Lower leg skin (tissue), 3 donors: Measurements from ENCODE around the gene CTPS1.

Experiments
- POLR2A ChIP-seq, 2 donors: fragments of 450-650 bp; IDR thresholded peaks; one replicate each; pipeline ENCODE4 v1.6.1; 2016 to 2017; ENCODE audit warnings: antibody characterized with exemption in 2 of 2, mild to moderate bottlenecking in 1 of 2, moderate library complexity in 1 of 2
- TF ChIP-seq, protein P1 (sequence below), 3 donors: fragments of 450-650 bp; IDR thresholded peaks; one replicate each; pipeline ENCODE4 v1.5.1; 2016; ENCODE audit warnings: antibody characterized with exemption in 3 of 3, mild to moderate bottlenecking in 3 of 3, moderate library complexity in 2 of 3

DNA sequence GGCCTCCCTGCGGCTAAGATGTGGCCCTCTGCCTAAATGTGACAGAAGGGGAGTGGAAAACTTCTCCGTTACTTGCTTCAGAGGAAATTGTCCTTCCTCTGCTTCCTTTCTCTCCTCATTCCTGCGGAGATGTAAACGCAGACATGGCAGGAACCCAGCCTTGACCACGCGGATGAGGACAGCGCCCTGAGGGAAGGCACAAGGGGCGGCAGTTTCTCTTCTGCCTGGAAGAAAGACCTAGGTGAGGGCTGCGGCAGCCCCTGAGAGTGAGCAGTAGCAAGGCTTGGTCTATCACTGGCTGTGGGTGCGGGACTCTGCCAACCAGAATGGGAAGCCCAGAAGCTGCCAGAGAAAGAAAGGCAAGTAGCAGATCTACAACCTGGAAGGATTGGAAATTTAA is 14.0 kb upstream of the CTPS1 start:
- TF ChIP-seq POLR2A (IDR thresholded peaks at IDR 0.05) = no peak
- TF ChIP-seq, protein P1, sequence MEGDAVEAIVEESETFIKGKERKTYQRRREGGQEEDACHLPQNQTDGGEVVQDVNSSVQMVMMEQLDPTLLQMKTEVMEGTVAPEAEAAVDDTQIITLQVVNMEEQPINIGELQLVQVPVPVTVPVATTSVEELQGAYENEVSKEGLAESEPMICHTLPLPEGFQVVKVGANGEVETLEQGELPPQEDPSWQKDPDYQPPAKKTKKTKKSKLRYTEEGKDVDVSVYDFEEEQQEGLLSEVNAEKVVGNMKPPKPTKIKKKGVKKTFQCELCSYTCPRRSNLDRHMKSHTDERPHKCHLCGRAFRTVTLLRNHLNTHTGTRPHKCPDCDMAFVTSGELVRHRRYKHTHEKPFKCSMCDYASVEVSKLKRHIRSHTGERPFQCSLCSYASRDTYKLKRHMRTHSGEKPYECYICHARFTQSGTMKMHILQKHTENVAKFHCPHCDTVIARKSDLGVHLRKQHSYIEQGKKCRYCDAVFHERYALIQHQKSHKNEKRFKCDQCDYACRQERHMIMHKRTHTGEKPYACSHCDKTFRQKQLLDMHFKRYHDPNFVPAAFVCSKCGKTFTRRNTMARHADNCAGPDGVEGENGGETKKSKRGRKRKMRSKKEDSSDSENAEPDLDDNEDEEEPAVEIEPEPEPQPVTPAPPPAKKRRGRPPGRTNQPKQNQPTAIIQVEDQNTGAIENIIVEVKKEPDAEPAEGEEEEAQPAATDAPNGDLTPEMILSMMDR (IDR thresholded peaks at IDR 0.05) = no peak
